Activated CD4-positive, alpha-beta T cell treated with anti-CD3 and anti-CD28 coated beads, Interleukin-2, amount 10 ng/mL, durations not matched to agents 7 days and 5 days (primary cell): ENCODE measurements around the gene LRRC4C. TPM values are rescaled to one million over a fixed set of nuclear protein-coding genes. Genes with fewer than 3 reads are reported as not detected.

Experiments
- CTCF ChIA-PET: fragments of 350-600 bp; sonication (Branson Sonifier 250); formaldehyde crosslinking; loops from one replicate; lab custom pipeline; 2021; ENCODE audit warnings: antibody characterized with exemption; lab: Charles Lee
- POLR2A ChIA-PET: fragments of 350-600 bp; sonication (Branson Sonifier 250); formaldehyde crosslinking; loops from one replicate; lab custom pipeline; 2021; ENCODE audit warnings: antibody characterized with exemption; lab: Charles Lee
- DNase-seq: peaks from one replicate; pipeline ENCODE4 v3.0.0-alpha.2; 2020
- H3K27ac Mint-ChIP-seq: one replicate; pipeline ENCODE4 v1.8.0; 2021; ENCODE audit warnings: mild to moderate bottlenecking, moderate library complexity, mixed read lengths
- H3K27me3 Mint-ChIP-seq: one replicate; pipeline ENCODE4 v1.8.0; 2021; ENCODE audit warnings: mixed read lengths
- H3K36me3 Mint-ChIP-seq: one replicate; pipeline ENCODE4 v1.8.0; 2021; ENCODE audit warnings: low read depth, mixed read lengths
- H3K4me1 Mint-ChIP-seq: one replicate; pipeline ENCODE4 v1.8.0; 2021; ENCODE audit warnings: mixed read lengths
- H3K4me3 Mint-ChIP-seq: one replicate; pipeline ENCODE4 v1.8.0; 2021; ENCODE audit warnings: mild to moderate bottlenecking, moderate library complexity, mixed read lengths
- H3K9me3 Mint-ChIP-seq: one replicate; pipeline ENCODE4 v1.8.0; 2021; ENCODE audit warnings: mixed read lengths
- total RNA-seq, 2 experiments: library from RNA; stranded (reverse); gene quantifications; one replicate each; pipeline ENCODE4 v1.2.3, GENCODE V29; 2021

The LRRC4C gene
- total RNA-seq, 2 experiments from 2014 or later = not detected

DNA sequence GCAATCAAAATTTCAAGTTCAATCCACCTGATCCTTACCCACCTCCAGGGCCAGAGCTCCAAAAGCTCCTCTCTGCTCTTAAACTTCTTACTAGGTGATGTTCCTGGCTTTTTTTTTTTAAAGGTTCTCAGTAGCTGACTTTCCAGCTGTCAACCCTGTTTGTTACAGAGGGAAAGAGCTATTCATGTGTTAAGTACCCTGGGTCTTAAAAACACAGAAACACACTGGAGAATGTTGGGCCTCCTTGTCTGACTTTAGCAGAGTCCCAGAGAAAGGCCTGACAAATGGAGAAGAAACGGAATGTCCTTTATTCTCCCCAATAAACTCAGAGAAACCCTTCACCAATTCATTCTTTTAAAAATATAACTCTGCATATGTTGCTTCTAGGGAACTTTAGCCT, 3.2 kb downstream of the LRRC4C start:
- peaks cover 7% of the 10 kb centered on the region for H3K27me3 Mint-ChIP-seq
- H3K36me3 Mint-ChIP-seq = no peaks in the 10 kb centered on the region
- ChIA-PET CTCF (interaction anchor here (1.1 kb wide), 1 partner anchor 9 kb away, joined by 3 read pairs; no protein-coding TSS in a partner anchor), POLR2A (no interaction called here)
- no peak overlapping the region for H3K27ac Mint-ChIP-seq
- H3K4me3 Mint-ChIP-seq = no peak overlapping the region
- no peaks in the 10 kb centered on the region for H3K4me1 Mint-ChIP-seq
- DNase-seq = no peak
- H3K9me3 Mint-ChIP-seq = no peaks in the 10 kb centered on the region

DNA sequence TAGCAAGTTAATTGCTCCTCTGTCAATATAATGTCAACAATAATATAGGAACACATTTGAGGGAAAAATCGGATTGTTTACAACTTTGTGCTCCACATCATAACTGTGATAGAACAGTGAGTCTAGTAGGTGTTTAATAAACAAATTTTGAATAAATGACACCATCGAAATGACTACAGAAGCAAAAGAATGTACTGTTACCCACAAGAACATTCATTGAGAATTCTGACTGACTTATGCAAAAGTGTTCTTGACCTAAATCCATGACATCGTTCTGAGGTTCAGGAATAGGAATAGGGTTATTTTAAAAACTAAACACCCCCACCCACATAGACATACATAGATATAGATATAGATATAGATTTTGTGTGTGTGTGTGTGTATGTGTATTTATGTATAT, 8.4 kb downstream of the LRRC4C start:
- Mint-ChIP-seq H3K27ac (no peak overlapping the region), H3K4me3 (no peak overlapping the region), H3K9me3 (no peaks in the 10 kb centered on the region), H3K36me3 (no peaks in the 10 kb centered on the region), H3K27me3 (no peaks in the 10 kb centered on the region), H3K4me1 (no peaks in the 10 kb centered on the region)
- ChIA-PET CTCF (no interaction called here), POLR2A (no interaction called here)
- DNase-seq = no peak

DNA sequence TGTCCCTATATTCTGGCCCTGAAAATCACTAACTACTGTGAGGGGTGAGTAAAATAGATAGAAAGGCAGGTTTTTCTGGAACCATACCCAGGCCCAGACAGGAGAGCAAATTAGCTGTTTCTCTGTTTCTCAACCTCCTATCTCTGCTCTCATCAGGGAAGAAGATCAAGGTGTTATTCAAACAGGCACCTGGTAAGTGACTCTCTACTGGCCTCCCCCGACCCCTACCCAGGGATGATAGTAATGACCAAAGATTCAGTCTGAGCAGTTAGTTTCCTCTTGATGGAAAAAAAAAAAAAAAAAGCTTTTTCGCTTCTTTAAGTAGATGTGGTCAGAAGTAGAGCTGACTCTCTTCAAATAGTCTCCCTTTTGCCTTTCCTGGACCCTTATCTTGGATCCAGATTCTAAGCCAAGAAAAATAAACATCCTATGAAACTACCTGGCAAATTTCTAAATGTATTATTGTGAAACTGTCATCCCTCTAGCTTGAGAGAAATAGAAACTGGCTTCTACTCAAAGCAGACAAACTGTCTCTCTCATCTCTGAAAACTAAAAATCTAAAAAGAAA, 9.9 kb downstream of the LRRC4C start:
- ChIA-PET POLR2A (no interaction called here), CTCF (no interaction called here)
- Mint-ChIP-seq H3K4me3 (no peak overlapping the region), H3K27ac (no peak overlapping the region), H3K9me3 (peaks cover under 1% of the 10 kb centered on the region), H3K36me3 (no peaks in the 10 kb centered on the region), H3K4me1 (no peaks in the 10 kb centered on the region), H3K27me3 (no peaks in the 10 kb centered on the region)
- DNase-seq = no peak

GRCh38 chr11:41446566-41446965, 12.9 kb downstream of the LRRC4C start:
- no peaks in the 10 kb centered on the region for H3K36me3 Mint-ChIP-seq
- H3K9me3 Mint-ChIP-seq = peaks cover 7% of the 10 kb centered on the region
- CTCF ChIA-PET = no interaction called here
- no peak overlapping the region for H3K27ac Mint-ChIP-seq
- H3K4me1 Mint-ChIP-seq = no peaks in the 10 kb centered on the region
- POLR2A ChIA-PET = no interaction called here
- no peak for DNase-seq
- no peak overlapping the region for H3K4me3 Mint-ChIP-seq
- no peaks in the 10 kb centered on the region for H3K27me3 Mint-ChIP-seq

- Mint-ChIP-seq H3K27me3 (no peaks in the 10 kb centered on the region), H3K4me1 (no peaks in the 10 kb centered on the region), H3K36me3 (no peaks in the 10 kb centered on the region), H3K9me3 (peaks cover 8% of the 10 kb centered on the region), H3K4me3 (no peak overlapping the region), H3K27ac (no peak overlapping the region)
- DNase-seq = no peak
- POLR2A ChIA-PET = no interaction called here
- CTCF ChIA-PET = no interaction called here
These were observed 13.3 kb downstream of the LRRC4C start for GRCh38 chr11:41446107-41446506.

DNA sequence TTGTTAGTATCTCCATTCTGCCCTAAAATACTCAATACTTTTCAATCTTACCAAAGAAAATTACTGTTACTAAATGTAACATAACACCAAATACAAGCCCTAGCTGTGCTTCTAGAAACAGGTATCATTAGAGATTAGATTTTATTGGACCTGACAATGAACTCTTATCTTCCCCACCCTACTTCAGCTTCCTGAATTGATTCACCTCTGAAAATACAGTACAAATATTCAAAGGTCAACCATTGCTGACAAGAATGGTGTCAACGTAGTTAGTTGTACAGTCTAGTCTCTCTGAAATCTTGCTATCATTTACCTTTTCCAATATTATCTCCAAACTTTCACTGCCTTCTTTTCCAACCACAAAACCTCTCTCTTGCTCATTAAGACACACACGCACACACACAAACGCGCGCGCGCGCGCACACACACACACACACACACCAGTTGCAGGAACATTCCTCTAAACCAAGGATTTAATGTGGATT, 22.4 kb downstream of the LRRC4C start:
- H3K4me3 Mint-ChIP-seq = no peak overlapping the region

GRCh38 chr11:41435531-41435930, 23.9 kb downstream of the LRRC4C start:
- Mint-ChIP-seq H3K4me3 (no peak overlapping the region), H3K4me1 (no peaks in the 10 kb centered on the region), H3K9me3 (no peaks in the 10 kb centered on the region), H3K27ac (no peak overlapping the region), H3K36me3 (no peaks in the 10 kb centered on the region), H3K27me3 (no peaks in the 10 kb centered on the region)
- ChIA-PET POLR2A (no interaction called here), CTCF (no interaction called here)
- no peak for DNase-seq

More for the DNA sequence above, 22.4 kb downstream of the LRRC4C start:
- H3K27ac Mint-ChIP-seq = no peak overlapping the region
- no peaks in the 10 kb centered on the region for H3K4me1 Mint-ChIP-seq
- ChIA-PET POLR2A (no interaction called here), CTCF (no interaction called here)
- no peaks in the 10 kb centered on the region for H3K27me3 Mint-ChIP-seq
- peaks cover 2% of the 10 kb centered on the region for H3K9me3 Mint-ChIP-seq
- DNase-seq = no peak
- H3K36me3 Mint-ChIP-seq = no peaks in the 10 kb centered on the region

- H3K27me3 Mint-ChIP-seq = no peaks in the 10 kb centered on the region
- H3K27ac Mint-ChIP-seq = no peak overlapping the region
- H3K4me3 Mint-ChIP-seq = no peak overlapping the region
- ChIA-PET CTCF (no interaction called here), POLR2A (no interaction called here)
- no peaks in the 10 kb centered on the region for H3K36me3 Mint-ChIP-seq
- DNase-seq = no peak
- H3K4me1 Mint-ChIP-seq = no peaks in the 10 kb centered on the region
- no peaks in the 10 kb centered on the region for H3K9me3 Mint-ChIP-seq
These were observed 27.7 kb downstream of the LRRC4C start for GRCh38 chr11:41431784-41432183.

GRCh38 chr11:41419901-41420300, 39.6 kb downstream of the LRRC4C start:
- Mint-ChIP-seq H3K27me3 (no peaks in the 10 kb centered on the region), H3K4me1 (no peaks in the 10 kb centered on the region), H3K36me3 (no peaks in the 10 kb centered on the region), H3K4me3 (no peak overlapping the region), H3K9me3 (peaks cover 4% of the 10 kb centered on the region), H3K27ac (no peak overlapping the region)
- no peak for DNase-seq
- POLR2A ChIA-PET = no interaction called here
- CTCF ChIA-PET = no interaction called here

GRCh38 chr11:41414771-41415440, 44.5 kb downstream of the LRRC4C start:
- ChIA-PET POLR2A (no interaction called here), CTCF (no interaction called here)
- DNase-seq = no peak
- H3K9me3 Mint-ChIP-seq = no peaks in the 10 kb centered on the region
- no peaks in the 10 kb centered on the region for H3K36me3 Mint-ChIP-seq
- no peak overlapping the region for H3K4me3 Mint-ChIP-seq
- no peaks in the 10 kb centered on the region for H3K4me1 Mint-ChIP-seq
- H3K27me3 Mint-ChIP-seq = no peaks in the 10 kb centered on the region
- no peak overlapping the region for H3K27ac Mint-ChIP-seq

- no peak overlapping the region for H3K27ac Mint-ChIP-seq
- no peaks in the 10 kb centered on the region for H3K9me3 Mint-ChIP-seq
- ChIA-PET POLR2A (no interaction called here), CTCF (no interaction called here)
- H3K4me1 Mint-ChIP-seq = no peaks in the 10 kb centered on the region
- no peaks in the 10 kb centered on the region for H3K36me3 Mint-ChIP-seq
- no peak for DNase-seq
- H3K4me3 Mint-ChIP-seq = no peak overlapping the region
- H3K27me3 Mint-ChIP-seq = no peaks in the 10 kb centered on the region
These were observed 45.6 kb downstream of the LRRC4C start for GRCh38 chr11:41413843-41414242.

DNA sequence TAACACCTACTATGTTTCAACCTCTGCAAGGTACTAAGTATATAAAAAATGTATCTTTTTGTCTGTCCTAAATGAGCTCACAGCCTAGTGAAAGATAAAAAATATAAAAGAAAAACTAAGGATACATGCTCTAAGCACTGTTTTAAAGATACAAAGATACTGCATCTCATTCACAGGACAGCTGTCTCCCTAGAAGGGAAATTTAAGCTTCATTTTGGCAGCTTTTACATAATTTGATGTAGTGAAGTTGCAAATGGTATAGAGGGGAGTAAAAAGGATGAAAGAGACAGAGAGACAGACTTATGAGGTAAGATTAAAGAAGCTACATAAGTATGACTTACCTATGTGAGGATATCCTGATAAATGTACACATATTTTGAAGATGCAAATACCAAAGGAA, 53.6 kb downstream of the LRRC4C start:
- Mint-ChIP-seq H3K36me3 (no peaks in the 10 kb centered on the region), H3K4me1 (no peaks in the 10 kb centered on the region), H3K27ac (no peak overlapping the region), H3K9me3 (no peaks in the 10 kb centered on the region), H3K4me3 (no peak overlapping the region), H3K27me3 (no peaks in the 10 kb centered on the region)
- DNase-seq = no peak
- ChIA-PET POLR2A (no interaction called here), CTCF (no interaction called here)

DNA sequence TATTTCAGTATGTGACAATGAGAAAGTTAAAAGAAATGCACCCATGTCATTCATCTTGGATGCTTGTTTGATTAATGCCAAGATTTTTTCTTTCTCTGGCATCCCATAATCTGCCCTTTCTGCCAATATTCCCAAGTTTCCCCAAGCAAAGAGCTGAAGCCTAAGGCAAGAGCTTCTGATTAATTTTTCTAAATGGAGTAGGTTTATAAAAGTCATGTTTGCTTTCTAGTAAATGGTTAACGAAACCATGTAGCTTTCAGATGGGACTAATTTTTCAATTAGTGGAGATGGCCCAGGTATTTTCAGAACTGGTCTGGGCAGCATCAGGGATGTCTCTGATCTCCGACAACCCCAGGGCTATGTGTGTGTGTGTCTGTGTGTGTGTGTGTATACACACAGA, 55.3 kb downstream of the LRRC4C start:
- Mint-ChIP-seq H3K4me3 (no peak overlapping the region), H3K27me3 (no peaks in the 10 kb centered on the region), H3K9me3 (no peaks in the 10 kb centered on the region), H3K4me1 (no peaks in the 10 kb centered on the region), H3K36me3 (no peaks in the 10 kb centered on the region), H3K27ac (no peak overlapping the region)
- CTCF ChIA-PET = no interaction called here
- no peak for DNase-seq
- POLR2A ChIA-PET = no interaction called here

DNA sequence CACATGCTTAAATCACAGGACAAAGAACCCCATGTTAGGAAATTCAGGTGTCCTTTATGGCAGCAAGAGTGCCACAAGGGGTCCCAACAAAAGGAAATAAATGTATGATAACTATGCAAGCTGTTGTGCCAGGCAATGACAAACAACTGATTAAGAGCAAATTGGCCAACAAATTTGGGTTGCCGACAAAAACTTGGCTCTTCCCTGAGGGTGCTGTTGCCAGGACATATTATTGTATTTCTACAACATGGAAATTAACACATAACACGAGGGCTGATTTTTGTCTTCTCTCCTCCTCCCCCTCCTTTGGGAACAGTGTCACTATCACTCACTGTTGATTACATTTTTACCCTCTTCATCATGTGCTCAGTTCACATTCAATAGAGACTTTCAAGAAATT, 56.0 kb downstream of the LRRC4C start:
- Mint-ChIP-seq H3K9me3 (no peaks in the 10 kb centered on the region), H3K4me3 (no peak overlapping the region), H3K36me3 (no peaks in the 10 kb centered on the region), H3K27ac (no peak overlapping the region), H3K4me1 (no peaks in the 10 kb centered on the region), H3K27me3 (no peaks in the 10 kb centered on the region)
- ChIA-PET POLR2A (no interaction called here), CTCF (no interaction called here)
- no peak for DNase-seq
